PC-3 (cell line): ENCODE measurements around the gene SLAMF1.

ENCODE experiments used
- CTCF ChIP-seq: fragments of 300-600 bp; sonication (generic); conservative IDR thresholded peaks from 2 replicates; pipeline ENCODE4 v1.5.1; 2017; ENCODE audit warnings: antibody characterized with exemption, low read depth, mild to moderate bottlenecking, low read length
- EZH2 ChIP-seq: fragments of 300-600 bp; sonication (generic); IDR thresholded peaks from one replicate; pipeline ENCODE4 v1.6.1; 2017; ENCODE audit warnings: antibody characterized with exemption, mild to moderate bottlenecking, low read length; ENCODE audit not compliant: unreplicated experiment
- EZH2phosphoT487 ChIP-seq: fragments of 300-600 bp; sonication (generic); IDR thresholded peaks from 2 replicates; pipeline ENCODE4 v1.6.1; 2018; ENCODE audit warnings: mild to moderate bottlenecking, antibody characterized with exemption, low read length, borderline replicate concordance

GRCh38 chr1:160628799-160629263 is 18.0 kb downstream of the SLAMF1 start:
- no peak for TF ChIP-seq CTCF
- TF ChIP-seq EZH2, result no peak
- TF ChIP-seq EZH2phosphoT487, result no peak
